Retinal pigment epithelial cell (primary cell): ENCODE measurements around the gene LCE1C.

ENCODE experiments used
- DNase-seq: peaks from one replicate; pipeline ENCODE4 v3.0.0-alpha.2; 2010; ENCODE audit warnings: low read depth
- H3K4me3 ChIP-seq: 2 replicates; pipeline ENCODE4 v1.5.1; 2011; ENCODE audit warnings: mild to moderate bottlenecking, low read length, control low read depth, moderate library complexity
- TF ChIP-seq, protein P1 (sequence below): conservative IDR thresholded peaks from 2 replicates; pipeline ENCODE4 v1.5.1; 2011; ENCODE audit warnings: low read depth, low read length, control low read depth, inconsistent platforms

The LCE1C gene

DNA sequence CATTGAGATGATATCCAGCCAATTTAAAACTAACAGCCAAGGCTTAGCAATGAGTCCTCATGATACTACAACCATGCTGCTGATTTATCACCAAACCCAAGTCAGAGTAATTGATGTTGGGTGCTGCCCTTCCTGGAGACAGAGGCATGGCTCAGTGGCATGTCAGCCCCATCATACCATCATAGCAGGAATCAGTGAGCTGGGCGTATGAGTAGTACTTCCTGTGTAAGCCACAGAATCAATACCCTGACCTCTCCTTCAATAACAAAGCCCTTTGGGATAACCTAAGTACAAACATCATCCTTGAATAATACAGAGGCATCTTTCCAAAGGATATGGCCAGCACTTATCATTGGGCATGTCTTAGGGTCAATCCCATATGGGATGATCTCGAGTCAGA, 23.4 kb downstream of the LCE1C start:
- H3K4me3 ChIP-seq: no peak overlapping the region
- TF ChIP-seq, protein P1, sequence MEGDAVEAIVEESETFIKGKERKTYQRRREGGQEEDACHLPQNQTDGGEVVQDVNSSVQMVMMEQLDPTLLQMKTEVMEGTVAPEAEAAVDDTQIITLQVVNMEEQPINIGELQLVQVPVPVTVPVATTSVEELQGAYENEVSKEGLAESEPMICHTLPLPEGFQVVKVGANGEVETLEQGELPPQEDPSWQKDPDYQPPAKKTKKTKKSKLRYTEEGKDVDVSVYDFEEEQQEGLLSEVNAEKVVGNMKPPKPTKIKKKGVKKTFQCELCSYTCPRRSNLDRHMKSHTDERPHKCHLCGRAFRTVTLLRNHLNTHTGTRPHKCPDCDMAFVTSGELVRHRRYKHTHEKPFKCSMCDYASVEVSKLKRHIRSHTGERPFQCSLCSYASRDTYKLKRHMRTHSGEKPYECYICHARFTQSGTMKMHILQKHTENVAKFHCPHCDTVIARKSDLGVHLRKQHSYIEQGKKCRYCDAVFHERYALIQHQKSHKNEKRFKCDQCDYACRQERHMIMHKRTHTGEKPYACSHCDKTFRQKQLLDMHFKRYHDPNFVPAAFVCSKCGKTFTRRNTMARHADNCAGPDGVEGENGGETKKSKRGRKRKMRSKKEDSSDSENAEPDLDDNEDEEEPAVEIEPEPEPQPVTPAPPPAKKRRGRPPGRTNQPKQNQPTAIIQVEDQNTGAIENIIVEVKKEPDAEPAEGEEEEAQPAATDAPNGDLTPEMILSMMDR: no peak
- no peak for DNase-seq

DNA sequence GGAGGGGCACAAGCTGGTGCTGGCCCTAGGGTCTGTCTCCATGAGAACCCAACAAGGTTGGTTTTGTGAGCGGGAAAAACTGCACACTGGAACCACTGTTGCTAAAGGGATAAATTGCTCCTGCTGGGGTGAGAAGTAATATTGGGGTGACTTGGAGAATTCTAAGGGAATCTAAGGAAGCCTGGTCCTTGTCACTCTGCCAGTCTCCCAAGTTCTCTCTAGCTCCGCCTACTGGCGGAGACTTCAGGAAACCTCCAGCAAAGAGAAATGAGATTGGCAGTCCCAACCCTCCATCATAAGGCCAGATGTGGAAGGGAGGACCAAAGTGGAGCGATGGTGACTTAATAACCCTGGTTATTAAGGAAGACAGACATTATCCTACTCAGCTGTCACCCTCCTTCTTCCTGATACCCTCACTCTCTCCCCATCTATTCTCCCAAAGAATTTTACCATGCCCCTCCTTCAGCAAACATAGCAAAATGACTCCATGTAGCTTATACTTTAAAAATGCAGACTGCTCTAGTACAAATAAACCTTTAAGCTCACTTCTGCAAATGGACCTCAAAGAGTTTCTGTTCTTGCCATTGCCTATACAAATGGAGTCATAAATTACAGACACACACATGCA, 28.8 kb downstream of the LCE1C start:
- H3K4me3 ChIP-seq: no peak overlapping the region
- TF ChIP-seq, protein P1: peak; percentile 38
- DNase-seq: no peak

DNA sequence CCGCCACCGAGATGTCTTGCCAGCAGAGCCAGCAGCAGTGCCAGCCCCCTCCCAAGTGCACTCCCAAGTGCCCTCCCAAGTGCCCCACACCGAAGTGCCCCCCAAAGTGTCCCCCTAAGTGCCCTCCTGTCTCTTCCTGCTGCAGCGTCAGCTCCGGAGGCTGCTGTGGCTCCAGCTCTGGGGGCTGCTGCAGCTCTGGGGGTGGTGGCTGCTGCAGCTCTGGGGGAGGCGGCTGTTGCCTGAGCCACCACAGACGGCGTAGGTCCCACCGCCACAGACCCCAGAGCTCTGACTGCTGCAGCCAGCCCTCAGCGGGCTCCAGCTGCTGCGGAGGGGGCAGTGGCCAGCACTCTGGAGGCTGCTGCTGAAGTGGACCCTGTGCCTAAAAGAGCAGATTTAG, 30.1 kb downstream of the LCE1C start:
- DNase-seq: no peak
- TF ChIP-seq, protein P1: no peak
- no peak overlapping the region for H3K4me3 ChIP-seq

DNA sequence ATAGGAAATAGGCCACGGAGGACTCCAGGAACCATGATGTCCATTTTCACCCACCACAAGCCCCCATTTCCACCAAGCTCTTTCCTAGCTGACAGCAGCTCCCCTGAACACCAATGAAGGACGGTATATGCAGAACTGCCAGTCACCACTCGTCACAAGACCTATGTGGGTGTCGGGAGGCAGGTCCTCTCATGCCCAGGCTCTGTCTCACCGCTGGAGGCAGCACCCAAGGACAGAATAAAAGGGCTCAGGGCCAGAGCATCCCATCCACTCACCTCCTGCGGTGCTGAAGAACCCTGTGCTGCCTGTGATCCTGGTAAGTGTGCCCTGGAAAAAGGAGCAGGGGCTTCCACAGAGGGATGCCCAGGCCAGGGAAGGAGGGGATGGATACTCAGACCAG, 31.6 kb downstream of the LCE1C start, which contains the start of gene LCE1F:
LCE1F (plus strand) TSS at position 266 of the 400 bp plus-strand sequence. CDS start 1,232 bp downstream, outside the sequence.
- H3K4me3 ChIP-seq: no peak within 1 kb of the TSS
- TF ChIP-seq, protein P1: no peak
- DNase-seq: no peak

DNA sequence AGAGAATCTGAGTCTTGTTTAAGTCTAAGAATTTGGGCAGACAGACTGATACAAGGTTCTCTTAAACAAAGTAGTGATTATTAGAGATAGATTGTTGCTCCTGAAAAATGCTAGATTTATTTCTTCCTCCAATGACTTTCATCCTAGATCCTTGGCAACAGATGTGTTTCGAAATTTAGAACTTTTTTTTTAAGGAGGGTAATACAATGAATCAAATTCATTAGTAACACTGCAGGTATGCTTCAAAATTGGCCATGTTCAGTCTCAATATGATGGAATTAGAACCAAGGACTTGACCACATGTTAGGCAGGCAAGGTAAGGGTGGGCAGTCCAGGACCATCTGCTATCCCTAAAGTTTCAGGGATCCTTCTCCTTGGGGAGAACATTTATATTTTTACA, 36.0 kb downstream of the LCE1C start:
- H3K4me3 ChIP-seq: no peak overlapping the region
- DNase-seq: no peak
- TF ChIP-seq, protein P1: no peak

DNA sequence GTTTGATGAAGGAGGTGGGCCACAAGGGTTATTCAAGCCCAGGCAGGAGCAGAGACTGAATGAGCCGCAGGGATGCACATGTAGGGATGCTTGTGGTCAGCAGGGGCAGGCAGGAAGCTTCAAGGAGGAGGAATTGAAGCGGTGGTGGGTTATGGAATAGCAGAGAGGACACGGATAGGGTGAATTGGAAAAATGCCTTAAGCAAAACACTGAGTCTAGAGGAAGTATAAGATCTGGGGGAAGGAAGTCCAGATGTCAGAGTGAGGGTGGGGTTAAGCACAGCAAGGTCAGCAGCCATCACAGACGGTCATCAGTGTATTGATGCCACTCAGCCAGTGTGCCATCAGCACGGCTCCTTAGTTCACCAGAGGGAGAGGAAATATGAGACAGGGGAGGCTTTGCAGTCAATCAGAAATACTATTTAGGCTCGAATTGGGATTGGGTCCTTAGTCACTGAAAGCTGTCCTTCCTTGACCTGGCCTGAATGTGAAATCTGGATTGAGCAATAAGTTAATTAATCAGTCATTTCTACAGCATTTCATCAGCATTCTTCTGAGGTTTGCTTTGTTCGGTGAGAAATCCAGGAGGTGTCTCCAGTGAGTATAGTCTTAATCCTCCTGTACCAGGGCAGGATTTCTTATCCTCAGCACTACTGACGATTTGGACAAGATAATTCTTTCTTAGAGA, 37.5 kb downstream of the LCE1C start:
- no peak for DNase-seq
- H3K4me3 ChIP-seq: no peak overlapping the region
- TF ChIP-seq, protein P1: no peak
